GM12891 (cell line): ENCODE measurements around the gene DNAAF8.

Experiments
- DNase-seq: peaks from one replicate; pipeline ENCODE4 v3.0.0; 2011; ENCODE audit warnings: low spot score; ENCODE audit not compliant: insufficient read length
- FAIRE-seq: peaks from 2 replicates; lab custom pipeline; 2011; peaks lifted over from hg19 to GRCh38; lab: Jason Lieb, UNC
- PAX5 ChIP-seq: IDR thresholded peaks from 2 replicates; pipeline ENCODE4 v1.6.1; 2011; ENCODE audit warnings: low read length, moderate library complexity, mild to moderate bottlenecking; ENCODE audit not compliant: insufficient read depth, severe bottlenecking
- POLR2A ChIP-seq: IDR thresholded peaks from 2 replicates; pipeline ENCODE4 v1.6.1; 2011; ENCODE audit warnings: low read depth, low read length, control low read depth
- POLR2AphosphoS5 ChIP-seq: IDR thresholded peaks from 2 replicates; pipeline ENCODE4 v1.6.1; 2011; ENCODE audit warnings: low read depth, low read length, control low read depth
- POU2F2 ChIP-seq: IDR thresholded peaks from 2 replicates; pipeline ENCODE4 v1.6.1; 2011; ENCODE audit warnings: low read depth, mild to moderate bottlenecking, control low read depth, low read length, moderate library complexity
- SPI1 ChIP-seq: IDR thresholded peaks from 2 replicates; pipeline ENCODE4 v1.6.1; 2011; ENCODE audit warnings: low read depth, low read length, control low read depth
- TAF1 ChIP-seq: IDR thresholded peaks from 2 replicates; pipeline ENCODE4 v1.6.1; 2011; ENCODE audit warnings: low read depth, low read length, control low read depth

DNAAF8 gene

DNA sequence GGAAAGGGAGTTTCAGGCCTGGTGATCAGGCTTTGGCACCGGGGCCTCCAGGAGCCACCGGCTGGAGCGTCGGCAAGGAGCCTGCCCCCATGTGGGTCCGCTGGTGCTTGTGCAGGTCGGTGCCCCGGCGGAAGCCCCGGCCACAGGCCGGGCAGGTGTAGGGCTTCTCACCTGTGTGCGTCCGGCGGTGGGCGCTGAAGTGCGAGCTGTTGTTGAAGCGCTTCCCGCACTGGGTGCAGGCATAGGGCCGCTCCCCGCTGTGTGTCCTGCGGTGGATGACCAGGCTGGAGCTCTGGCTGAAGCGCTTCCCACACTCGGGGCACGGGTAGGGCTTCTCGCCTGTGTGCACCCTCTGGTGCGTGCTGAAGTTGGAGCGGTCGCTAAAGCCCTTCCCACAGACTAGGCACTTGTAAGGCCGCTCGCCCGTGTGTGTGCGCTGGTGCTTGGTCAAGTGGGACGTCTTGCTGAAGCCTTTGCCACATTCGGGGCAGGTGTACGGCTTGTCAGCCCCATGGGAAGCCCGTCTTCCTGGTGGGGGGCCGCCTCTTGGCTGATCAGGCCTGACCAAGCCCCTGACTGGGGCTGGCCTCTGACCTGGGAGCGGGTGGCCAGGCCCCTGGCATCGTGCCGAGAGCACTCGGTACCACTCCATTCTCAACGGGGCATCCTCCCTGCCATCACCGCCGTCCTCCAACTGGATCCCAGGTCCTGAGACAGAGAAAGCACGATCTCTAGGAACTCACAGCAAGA, 18.2 kb downstream of the DNAAF8 start:
- no peak for DNase-seq
- no peak for FAIRE-seq
- TF ChIP-seq TAF1 (no peak), POLR2AphosphoS5 (no peak), POU2F2 (no peak), POLR2A (no peak), SPI1 (no peak), PAX5 (no peak)

DNA sequence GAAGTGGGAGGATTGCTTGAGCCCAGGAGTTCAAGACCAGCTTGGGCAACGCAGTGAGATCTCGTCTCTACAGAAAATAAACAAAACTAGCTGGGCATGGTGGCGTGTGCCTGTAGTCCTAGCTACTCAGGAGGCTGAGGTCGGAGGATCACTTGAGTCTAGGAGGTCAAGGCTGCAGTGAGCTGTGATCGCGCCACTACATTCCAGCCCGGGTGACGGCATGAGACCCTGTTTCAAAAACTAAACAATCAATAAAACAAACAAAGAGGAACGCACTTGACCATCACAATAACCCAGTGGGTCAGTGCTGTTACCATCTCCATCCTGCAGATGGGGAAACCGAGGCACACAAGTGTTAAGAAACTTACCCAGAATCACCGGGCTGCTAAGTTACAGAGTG, 18.9 kb downstream of the DNAAF8 start:
- no peak for FAIRE-seq
- TF ChIP-seq POU2F2, result no peak
- TF ChIP-seq SPI1, result no peak
- TF ChIP-seq PAX5, result no peak
- no peak for TF ChIP-seq POLR2AphosphoS5
- TF ChIP-seq POLR2A, result no peak
- TF ChIP-seq TAF1, result no peak
- DNase-seq, result no peak

DNA sequence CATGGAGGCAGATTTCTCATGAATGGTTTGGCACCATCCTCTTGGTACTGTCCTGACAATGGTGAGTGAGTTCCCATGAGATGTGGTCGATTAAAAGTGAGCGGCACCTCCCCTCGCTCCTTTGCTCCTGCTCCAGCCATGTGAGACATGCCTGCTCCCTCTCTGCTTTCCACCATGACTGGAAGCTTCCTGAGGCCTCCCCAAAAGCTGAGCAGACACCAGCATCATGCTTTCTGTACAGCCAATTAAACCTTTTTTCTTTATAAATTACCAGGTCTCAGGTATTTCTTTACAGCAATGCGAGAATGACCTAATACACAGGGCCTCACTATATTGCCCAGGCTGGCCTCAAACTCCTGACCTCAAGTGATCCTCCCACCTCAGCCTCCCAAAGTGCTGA, 20.5 kb downstream of the DNAAF8 start:
- no peak for TF ChIP-seq POLR2A
- TF ChIP-seq PAX5, result no peak
- TF ChIP-seq POU2F2, result no peak
- TF ChIP-seq SPI1, result no peak
- no peak for TF ChIP-seq TAF1
- no peak for TF ChIP-seq POLR2AphosphoS5
- FAIRE-seq (no peak), DNase-seq (no peak)

DNA sequence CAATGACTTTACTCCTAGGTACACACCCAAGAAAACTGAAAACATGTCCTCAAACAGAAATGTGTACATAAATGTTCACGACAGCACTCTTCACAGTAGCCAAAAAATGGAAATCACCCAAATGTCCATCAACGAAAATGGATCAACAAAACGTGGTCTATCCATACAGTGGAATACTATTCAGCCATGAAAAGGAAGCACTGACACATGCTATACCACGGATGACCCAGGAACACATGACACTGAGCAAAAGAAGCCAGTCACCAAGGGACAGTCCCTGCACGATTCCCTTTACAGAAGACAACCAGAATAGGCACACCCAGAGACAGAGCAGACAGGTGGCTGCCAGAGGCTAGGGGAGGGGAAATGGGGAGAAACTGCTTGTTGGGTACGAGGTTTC, 21.4 kb downstream of the DNAAF8 start:
- FAIRE-seq (peak; percentile 55), DNase-seq (no peak)
- TF ChIP-seq PAX5, result no peak
- no peak for TF ChIP-seq POU2F2
- no peak for TF ChIP-seq POLR2A
- no peak for TF ChIP-seq TAF1
- TF ChIP-seq POLR2AphosphoS5, result no peak
- TF ChIP-seq SPI1, result no peak

DNA sequence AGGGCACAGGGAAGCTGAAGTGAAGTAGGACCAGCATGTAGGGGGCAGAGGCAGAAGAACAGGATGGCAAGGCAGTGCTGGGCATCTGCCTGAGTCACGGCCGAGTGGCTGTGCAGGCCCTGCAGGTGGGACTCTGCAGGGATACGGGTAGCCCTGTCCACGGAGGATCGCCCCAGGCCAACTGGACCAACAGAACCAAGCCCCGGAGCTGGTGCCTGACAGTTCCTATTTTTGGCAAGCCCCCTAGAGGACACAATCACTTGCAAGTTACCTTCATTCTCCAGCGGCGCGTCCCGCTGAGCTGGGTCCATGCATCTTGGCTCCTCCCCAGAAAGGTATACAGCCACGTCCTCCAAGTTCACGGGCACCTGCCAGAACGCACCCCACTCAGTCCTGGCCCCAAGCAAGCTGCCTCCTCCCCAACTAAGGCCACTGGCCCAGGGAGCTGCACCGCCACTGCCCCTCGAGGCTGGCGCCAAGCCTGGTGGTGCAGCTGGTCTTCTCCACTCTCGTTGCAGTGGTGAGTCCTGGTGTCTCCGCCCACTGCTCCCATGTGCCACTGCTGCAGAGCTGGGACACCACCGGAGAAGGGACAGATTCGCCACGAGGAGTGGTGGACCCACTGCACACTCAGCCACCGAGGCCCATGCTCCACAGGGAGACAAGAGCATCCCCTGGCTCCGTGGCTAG, 26.0 kb downstream of the DNAAF8 start:
- FAIRE-seq, result no peak
- no peak for TF ChIP-seq TAF1
- TF ChIP-seq SPI1, result no peak
- TF ChIP-seq PAX5, result no peak
- no peak for TF ChIP-seq POLR2A
- TF ChIP-seq POLR2AphosphoS5, result no peak
- no peak for TF ChIP-seq POU2F2
- no peak for DNase-seq

DNA sequence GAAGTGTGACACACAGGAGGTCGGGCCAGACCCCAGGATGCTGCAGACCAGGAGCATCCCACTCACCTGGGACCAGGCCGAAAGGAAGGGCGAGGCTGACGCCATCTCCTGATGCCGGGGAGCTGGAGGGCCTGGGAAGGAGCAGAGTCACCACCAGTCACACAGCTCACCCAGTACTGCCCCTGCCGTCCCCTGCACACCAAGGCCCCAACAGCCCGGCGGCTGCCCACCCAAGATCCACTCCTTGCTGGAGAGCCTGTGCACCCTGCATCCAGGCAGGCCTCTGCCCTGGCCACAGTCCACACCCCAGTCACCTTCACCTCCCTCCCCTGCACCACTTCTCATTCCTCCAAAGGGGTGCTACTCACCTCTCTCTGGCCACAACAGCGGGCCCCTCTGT, 27.9 kb downstream of the DNAAF8 start:
- no peak for DNase-seq
- TF ChIP-seq POU2F2 (no peak), POLR2A (no peak), SPI1 (no peak)
- FAIRE-seq, result no peak

DNA sequence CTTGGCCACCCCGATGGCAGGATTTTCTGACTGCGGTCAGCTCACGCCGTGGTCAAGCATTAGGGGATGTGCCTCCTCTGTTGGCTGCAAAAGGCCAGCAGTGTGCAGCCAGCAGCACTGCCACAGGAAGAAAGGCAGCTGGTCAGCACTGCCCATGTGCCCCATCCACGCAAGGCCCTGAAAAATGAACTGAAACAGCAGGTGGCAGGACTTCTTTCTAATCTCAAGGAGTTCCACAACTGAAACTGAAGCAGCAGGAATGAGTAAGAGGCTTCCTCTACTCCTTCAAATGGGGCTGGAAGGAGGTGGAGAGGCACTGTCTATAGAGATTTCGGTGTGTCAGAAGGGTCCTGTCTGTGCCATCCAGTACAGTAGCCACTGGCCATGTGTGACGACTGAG, 29.5 kb downstream of the DNAAF8 start:
- FAIRE-seq, result no peak
- DNase-seq, result no peak
- TF ChIP-seq SPI1, result no peak
- TF ChIP-seq POLR2A, result no peak
- TF ChIP-seq PAX5, result no peak
- TF ChIP-seq POU2F2, result no peak
- no peak for TF ChIP-seq TAF1
- TF ChIP-seq POLR2AphosphoS5, result no peak

DNA sequence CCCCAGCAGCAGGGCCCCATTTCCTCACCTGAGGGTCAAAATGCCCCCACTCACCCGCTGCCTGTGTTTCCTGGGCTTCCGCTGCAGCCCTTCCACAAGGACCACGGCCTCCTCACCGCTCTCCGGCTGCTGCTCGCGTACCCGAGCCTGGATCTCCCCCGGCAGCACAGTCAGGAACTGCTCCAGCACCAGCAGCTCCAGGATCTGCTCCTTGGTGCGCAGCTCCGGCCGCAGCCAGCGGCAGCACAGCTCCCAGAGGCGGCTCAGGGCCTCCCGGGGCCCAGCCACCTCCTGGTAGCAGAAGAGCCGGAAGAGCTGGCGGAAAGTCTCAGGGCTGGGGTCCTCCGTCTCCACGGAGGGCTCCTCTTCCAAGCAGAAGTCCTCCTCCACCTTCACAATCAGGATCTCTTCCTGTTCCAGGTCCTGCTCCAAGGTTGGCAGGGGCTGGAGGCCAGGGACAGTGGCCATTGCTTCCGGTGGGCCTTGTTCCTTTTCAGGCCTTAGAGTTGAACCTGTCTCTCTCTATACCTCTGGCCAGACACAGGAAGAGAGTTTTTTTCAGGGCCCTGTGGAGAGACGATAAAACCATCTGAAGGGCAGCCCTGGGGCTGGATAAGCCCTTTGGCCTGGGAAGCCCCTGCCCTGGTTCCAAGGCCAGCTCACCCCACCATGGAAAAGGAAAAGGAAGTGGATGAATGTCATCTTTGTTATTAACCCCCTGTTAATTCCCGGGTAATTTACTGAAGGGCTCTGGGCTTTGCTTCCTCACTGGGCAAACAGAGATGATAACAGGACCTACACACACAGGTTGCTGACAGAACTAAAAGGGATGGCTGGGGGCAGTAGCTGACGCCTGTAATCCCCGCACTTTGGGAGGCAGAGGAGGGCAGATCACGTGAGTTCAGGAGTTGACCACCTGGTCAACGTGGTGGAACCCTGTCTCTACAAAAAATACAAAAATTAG, 31.5 kb downstream of the DNAAF8 start:
- no peak for FAIRE-seq
- TF ChIP-seq POU2F2 (no peak), PAX5 (no peak), TAF1 (no peak), POLR2AphosphoS5 (no peak), POLR2A (no peak), SPI1 (no peak)

More for the DNA sequence above, 31.5 kb downstream of the DNAAF8 start:
- DNase-seq, result no peak
